Type B pancreatic cell (in vitro differentiated cells): ENCODE results near the gene ASPDH. TPM values are rescaled to one million over a fixed set of nuclear protein-coding genes. Genes with fewer than 3 reads are reported as not detected.

Experiments
- DNase-seq: peaks from one replicate; pipeline ENCODE4 v3.0.0; 2021; ENCODE audit warnings: mixed read lengths; ENCODE audit not compliant: unreplicated experiment; ENCODE audit errors: extremely low spot score
- H3K27ac Mint-ChIP-seq: 2 replicates; pipeline ENCODE4 v1.8.0; 2021; ENCODE audit warnings: mild to moderate bottlenecking, mixed read lengths
- H3K27me3 Mint-ChIP-seq: 2 replicates; pipeline ENCODE4 v1.8.0; 2021; ENCODE audit warnings: mixed read lengths
- H3K36me3 Mint-ChIP-seq: 2 replicates; pipeline ENCODE4 v1.8.0; 2021; ENCODE audit warnings: mixed read lengths
- H3K4me1 Mint-ChIP-seq: one replicate; pipeline ENCODE4 v1.8.0; 2021; ENCODE audit warnings: mixed read lengths; ENCODE audit not compliant: unreplicated experiment
- H3K4me3 Mint-ChIP-seq: 2 replicates; pipeline ENCODE4 v1.8.0; 2021; ENCODE audit warnings: mild to moderate bottlenecking, mixed read lengths
- H3K9me3 Mint-ChIP-seq: 2 replicates; pipeline ENCODE4 v1.8.0; 2021; ENCODE audit warnings: mixed read lengths
- total RNA-seq: library from RNA; stranded (reverse); gene quantifications from 2 replicates; pipeline ENCODE4 v1.2.1, GENCODE V29; 2021; ENCODE audit warnings: low replicate concordance
- TF ChIP-seq, protein P1 (sequence below): fragments of 200-600 bp; sonication (generic); conservative IDR thresholded peaks from 2 replicates; pipeline ENCODE4 v1.5.0; 2021; ENCODE audit warnings: antibody characterized with exemption, mild to moderate bottlenecking

The ASPDH gene
- total RNA-seq, 1 donor from 2014 or later, result not detected

DNA sequence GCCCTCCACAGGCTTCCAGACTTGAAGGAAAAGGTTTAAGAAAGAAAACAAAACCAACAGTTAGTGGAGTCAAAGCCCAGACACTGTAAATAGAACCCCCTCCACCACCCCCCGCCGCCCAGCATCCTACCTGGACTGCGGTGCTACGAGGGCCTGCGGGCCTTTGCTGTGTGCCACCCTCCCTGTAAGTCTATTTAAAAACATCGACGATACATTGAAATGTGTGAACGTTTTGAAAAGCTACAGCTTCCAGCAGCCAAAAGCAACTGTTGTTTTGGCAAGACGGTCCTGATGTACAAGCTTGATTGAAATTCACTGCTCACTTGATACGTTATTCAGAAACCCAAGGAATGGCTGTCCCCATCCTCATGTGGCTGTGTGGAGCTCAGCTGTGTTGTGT, 30.8 kb downstream of the ASPDH start:
- DNase-seq, result no peak
- Mint-ChIP-seq H3K27me3 (peaks cover 14% of the 10 kb centered on the region), H3K4me3 (no peak overlapping the region), H3K27ac (no peak overlapping the region), H3K36me3 (peaks cover 16% of the 10 kb centered on the region), H3K9me3 (no peaks in the 10 kb centered on the region), H3K4me1 (peaks cover 1% of the 10 kb centered on the region)
- TF ChIP-seq, protein P1, sequence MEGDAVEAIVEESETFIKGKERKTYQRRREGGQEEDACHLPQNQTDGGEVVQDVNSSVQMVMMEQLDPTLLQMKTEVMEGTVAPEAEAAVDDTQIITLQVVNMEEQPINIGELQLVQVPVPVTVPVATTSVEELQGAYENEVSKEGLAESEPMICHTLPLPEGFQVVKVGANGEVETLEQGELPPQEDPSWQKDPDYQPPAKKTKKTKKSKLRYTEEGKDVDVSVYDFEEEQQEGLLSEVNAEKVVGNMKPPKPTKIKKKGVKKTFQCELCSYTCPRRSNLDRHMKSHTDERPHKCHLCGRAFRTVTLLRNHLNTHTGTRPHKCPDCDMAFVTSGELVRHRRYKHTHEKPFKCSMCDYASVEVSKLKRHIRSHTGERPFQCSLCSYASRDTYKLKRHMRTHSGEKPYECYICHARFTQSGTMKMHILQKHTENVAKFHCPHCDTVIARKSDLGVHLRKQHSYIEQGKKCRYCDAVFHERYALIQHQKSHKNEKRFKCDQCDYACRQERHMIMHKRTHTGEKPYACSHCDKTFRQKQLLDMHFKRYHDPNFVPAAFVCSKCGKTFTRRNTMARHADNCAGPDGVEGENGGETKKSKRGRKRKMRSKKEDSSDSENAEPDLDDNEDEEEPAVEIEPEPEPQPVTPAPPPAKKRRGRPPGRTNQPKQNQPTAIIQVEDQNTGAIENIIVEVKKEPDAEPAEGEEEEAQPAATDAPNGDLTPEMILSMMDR, result no peak

DNA sequence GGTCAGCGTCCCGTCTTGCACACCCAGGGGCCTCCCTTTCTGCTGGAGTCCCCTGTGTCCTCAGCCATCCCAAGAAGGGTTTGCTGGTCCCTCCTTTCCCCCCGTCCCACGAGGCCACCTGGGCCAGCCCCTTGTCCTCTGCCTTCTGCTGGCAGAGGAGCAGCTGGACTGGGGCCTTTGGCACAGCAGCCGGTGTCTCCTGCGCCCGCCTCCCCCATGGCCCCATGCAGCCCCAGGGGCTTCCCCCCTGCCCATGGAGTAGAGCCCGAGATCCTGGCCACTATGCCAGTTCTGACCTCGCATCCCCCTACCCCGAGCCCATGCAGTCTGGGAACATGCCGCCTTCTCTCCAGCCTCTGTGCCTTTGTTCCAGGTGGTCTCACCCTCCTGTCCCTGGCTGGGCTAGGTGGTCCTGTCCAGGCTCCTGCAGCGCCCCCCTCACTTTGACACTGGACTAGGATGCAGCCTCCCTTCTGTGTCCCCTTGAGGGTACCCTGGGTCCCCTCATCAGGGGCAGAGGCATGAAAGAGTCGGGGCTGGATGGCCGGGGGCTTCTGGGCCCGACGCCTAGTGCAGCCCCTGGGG, 31.4 kb downstream of the ASPDH start:
- peaks cover 21% of the 10 kb centered on the region for H3K36me3 Mint-ChIP-seq
- TF ChIP-seq, protein P1, result no peak
- no peak overlapping the region for H3K4me3 Mint-ChIP-seq
- no peak overlapping the region for H3K27ac Mint-ChIP-seq
- no peaks in the 10 kb centered on the region for H3K9me3 Mint-ChIP-seq
- H3K4me1 Mint-ChIP-seq, result peaks cover 7% of the 10 kb centered on the region
- peaks cover 9% of the 10 kb centered on the region for H3K27me3 Mint-ChIP-seq
- no peak for DNase-seq

DNA sequence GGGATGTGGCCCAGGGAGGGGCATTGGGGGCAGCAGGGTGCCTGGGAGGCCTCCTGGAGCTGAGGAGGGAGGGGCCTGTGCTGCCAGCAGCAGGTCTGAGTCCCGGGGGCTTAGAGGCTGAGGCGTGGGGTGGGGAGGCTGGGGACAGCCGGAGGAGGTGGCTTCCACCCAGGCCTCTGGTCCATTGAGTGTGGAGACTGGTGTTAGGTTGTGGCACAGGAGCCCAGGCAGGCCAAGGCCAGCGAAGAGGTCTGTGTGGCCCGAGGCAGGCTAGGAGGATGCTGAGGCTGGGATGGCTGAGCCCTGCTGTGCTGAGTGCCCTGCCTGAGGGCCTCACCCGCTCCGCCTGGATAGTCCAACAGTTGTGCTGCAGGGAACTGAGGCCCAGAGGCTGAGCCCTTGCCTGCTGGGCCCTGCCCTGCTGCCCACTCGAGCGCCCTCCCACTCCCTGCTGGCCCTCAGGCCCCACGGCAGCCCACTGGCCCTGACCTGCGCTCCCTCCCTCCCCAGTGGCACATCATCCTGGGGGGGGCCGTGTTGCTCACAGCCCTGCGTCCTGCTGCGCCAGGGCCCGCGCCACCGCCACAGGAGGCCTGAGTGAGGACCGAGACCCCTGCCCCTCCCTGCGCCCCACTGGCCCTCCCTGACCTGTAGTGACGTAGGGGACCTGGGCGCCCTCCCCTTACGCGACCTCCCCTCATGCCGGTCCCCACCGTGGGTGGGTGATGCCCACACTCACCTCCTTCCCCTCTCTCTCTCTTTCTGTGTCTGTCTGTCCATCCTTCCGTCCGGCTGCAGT, 32.2 kb downstream of the ASPDH start:
- no peak overlapping the region for H3K27ac Mint-ChIP-seq
- peaks cover 4% of the 10 kb centered on the region for H3K27me3 Mint-ChIP-seq
- DNase-seq, result no peak
- no peaks in the 10 kb centered on the region for H3K9me3 Mint-ChIP-seq
- H3K36me3 Mint-ChIP-seq, result peaks cover 21% of the 10 kb centered on the region
- TF ChIP-seq, protein P1, result no peak
- H3K4me3 Mint-ChIP-seq, result no peak overlapping the region
- peaks cover 12% of the 10 kb centered on the region for H3K4me1 Mint-ChIP-seq

DNA sequence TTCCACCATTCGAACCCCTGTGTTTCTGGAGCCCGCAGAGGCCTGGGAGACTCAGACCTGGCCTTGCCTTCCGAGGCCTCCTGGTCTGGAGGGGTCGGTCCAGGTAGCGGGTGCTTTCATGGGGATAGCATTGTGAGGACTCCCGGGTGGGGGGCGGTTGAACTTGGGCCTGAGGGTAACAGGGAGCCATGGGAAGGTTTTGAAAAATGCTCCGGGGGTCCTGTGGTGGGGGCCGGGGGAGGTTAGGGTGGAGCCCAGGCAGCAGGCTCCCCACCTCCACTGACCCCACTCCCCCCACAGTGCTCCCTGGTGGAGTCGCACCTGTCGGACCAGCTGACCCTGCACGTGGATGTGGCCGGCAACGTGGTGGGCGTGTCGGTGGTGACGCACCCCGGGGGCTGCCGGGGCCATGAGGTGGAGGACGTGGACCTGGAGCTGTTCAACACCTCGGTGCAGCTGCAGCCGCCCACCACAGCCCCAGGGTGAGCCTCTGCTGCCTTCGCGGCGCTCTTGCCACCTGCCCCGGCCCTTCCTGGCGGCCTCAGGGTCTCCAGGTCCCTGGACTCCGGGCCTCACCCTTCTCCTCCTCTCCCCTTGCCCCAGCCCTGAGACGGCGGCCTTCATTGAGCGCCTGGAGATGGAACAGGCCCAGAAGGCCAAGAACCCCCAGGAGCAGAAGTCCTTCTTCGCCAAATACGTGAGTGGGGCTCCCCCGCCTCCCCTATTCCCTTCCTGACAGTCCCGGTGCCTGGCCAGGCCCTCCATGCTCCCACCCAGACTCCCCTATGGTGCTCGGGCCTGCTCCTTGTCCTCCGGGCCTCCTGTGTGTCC, 33.2 kb downstream of the ASPDH start:
- TF ChIP-seq, protein P1, result no peak
- DNase-seq, result no peak
- peaks cover 12% of the 10 kb centered on the region for H3K4me1 Mint-ChIP-seq

DNA sequence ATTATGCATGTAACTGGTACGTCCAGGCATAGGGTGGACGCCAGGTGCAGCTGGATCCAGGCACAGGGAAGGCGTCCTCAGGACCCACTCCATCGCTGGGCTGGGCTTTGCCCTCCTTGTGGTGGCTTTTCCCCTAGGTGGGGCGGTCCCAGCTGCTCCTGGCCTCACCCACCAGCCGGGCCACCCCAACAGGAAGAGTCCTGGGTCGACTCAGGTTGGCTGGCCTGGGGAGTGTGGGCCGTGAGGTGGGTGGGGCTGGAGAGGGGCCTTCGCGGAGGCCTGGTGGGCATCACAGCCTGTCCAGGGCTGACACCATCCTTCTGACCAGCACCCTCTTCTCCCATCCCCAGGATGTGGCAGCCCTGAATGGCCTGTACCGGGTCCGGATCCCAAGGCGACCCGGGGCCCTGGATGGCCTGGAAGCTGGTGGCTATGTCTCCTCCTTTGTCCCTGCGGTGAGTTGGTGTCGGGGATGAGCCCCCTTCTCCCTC, 33.9 kb downstream of the ASPDH start:
- no peak overlapping the region for H3K27ac Mint-ChIP-seq
- peaks cover 12% of the 10 kb centered on the region for H3K4me1 Mint-ChIP-seq
- no peaks in the 10 kb centered on the region for H3K9me3 Mint-ChIP-seq
- no peak for DNase-seq
- peaks cover 21% of the 10 kb centered on the region for H3K36me3 Mint-ChIP-seq
- peaks cover 3% of the 10 kb centered on the region for H3K27me3 Mint-ChIP-seq
- no peak overlapping the region for H3K4me3 Mint-ChIP-seq
- TF ChIP-seq, protein P1, result no peak

More for the DNA sequence above, 33.2 kb downstream of the ASPDH start:
- peaks cover 21% of the 10 kb centered on the region for H3K36me3 Mint-ChIP-seq
- H3K9me3 Mint-ChIP-seq, result no peaks in the 10 kb centered on the region
- H3K4me3 Mint-ChIP-seq, result no peak overlapping the region
- H3K27me3 Mint-ChIP-seq, result peaks cover 3% of the 10 kb centered on the region
- H3K27ac Mint-ChIP-seq, result no peak overlapping the region
